Neural cell (in vitro differentiated cells): ENCODE data around the gene EMC8. TPM values are rescaled to one million over a fixed set of nuclear protein-coding genes. Genes with fewer than 3 reads are reported as not detected.

Experiments
- H2AFZ ChIP-seq: fragments of 200-600, 300-800 bp; sonication (generic), shearing (Covaris generic); 2 replicates; pipeline ENCODE4 v1.6.0; 2014; ENCODE audit warnings: low read depth, mild to moderate bottlenecking, antibody characterized with exemption, low read length, moderate library complexity
- H3F3A ChIP-seq: fragments of 200-600 bp; shearing (Covaris generic); 2 replicates; pipeline ENCODE4 v1.6.1; 2016; ENCODE audit warnings: mild to moderate bottlenecking, moderate library complexity, mixed read lengths, antibody characterized with exemption, low read length; ENCODE audit not compliant: insufficient read depth, poor library complexity, severe bottlenecking
- H3K27ac ChIP-seq: fragments of 200-600, 300-800 bp; sonication (generic), shearing (Covaris generic); 2 replicates; pipeline ENCODE4 v1.5.1; 2014; ENCODE audit warnings: mild to moderate bottlenecking, low read length, moderate library complexity
- H3K27me3 ChIP-seq: fragments of 300-800, 200-600 bp; sonication (generic), shearing (Covaris generic); 2 replicates; pipeline ENCODE4 v1.6.0; 2014; ENCODE audit warnings: mild to moderate bottlenecking, low read depth, low read length, moderate library complexity; ENCODE audit not compliant: insufficient read depth
- H3K36me3 ChIP-seq: fragments of 300-800, 200-600 bp; sonication (generic), shearing (Covaris generic); 2 replicates; pipeline ENCODE4 v1.5.1; 2014; ENCODE audit warnings: mild to moderate bottlenecking, antibody characterized with exemption, low read length, moderate library complexity; ENCODE audit not compliant: insufficient read depth
- H3K4me2 ChIP-seq: fragments of 300-800, 200-600 bp; sonication (generic), shearing (Covaris generic); 2 replicates; pipeline ENCODE4 v1.6.0; 2014; ENCODE audit warnings: mild to moderate bottlenecking, low read length
- H3K4me3 ChIP-seq: fragments of 300-800, 200-600 bp; sonication (generic), shearing (Covaris generic); 2 replicates; pipeline ENCODE4 v1.5.1; 2014; ENCODE audit warnings: mild to moderate bottlenecking, low read length, moderate library complexity
- H3K79me2 ChIP-seq: fragments of 200-600 bp; shearing (Covaris generic); replicated peaks from 2 replicates; pipeline ENCODE4 v1.6.0; 2014; ENCODE audit warnings: mild to moderate bottlenecking, low read length, moderate library complexity; ENCODE audit not compliant: insufficient read depth
- H3K9ac ChIP-seq: fragments of 300-800, 200-600 bp; sonication (generic), shearing (Covaris generic); 2 replicates; pipeline ENCODE4 v1.6.1; 2016; ENCODE audit warnings: mild to moderate bottlenecking, low read length, mixed read lengths
- H3K9me2 ChIP-seq: fragments of 200-600 bp; shearing (Covaris generic); 2 replicates; pipeline ENCODE4 v1.6.1; 2016; ENCODE audit warnings: mild to moderate bottlenecking, low read length, mixed read lengths; ENCODE audit not compliant: insufficient read depth
- H3K9me3 ChIP-seq: fragments of 200-600, 300-800 bp; sonication (generic), shearing (Covaris generic); 2 replicates; pipeline ENCODE4 v1.6.1; 2016; ENCODE audit warnings: mild to moderate bottlenecking, mixed run types, low read length, moderate library complexity, mixed read lengths
- H4K20me1 ChIP-seq: fragments of 200-600 bp; shearing (Covaris generic); 2 replicates; pipeline ENCODE4 v1.6.1; 2016; ENCODE audit warnings: mild to moderate bottlenecking, mixed run types; ENCODE audit not compliant: insufficient read depth
- EP300 ChIP-seq: fragments of 450-650 bp; conservative IDR thresholded peaks from 2 replicates; pipeline ENCODE4 v1.6.1; 2014; ENCODE audit warnings: antibody characterized with exemption, mild to moderate bottlenecking, moderate library complexity; ENCODE audit not compliant: poor library complexity, severe bottlenecking
- MXI1 ChIP-seq: fragments of 450-650 bp; conservative IDR thresholded peaks from 2 replicates; pipeline ENCODE4 v1.6.1; 2014; ENCODE audit warnings: antibody characterized with exemption, mild to moderate bottlenecking; ENCODE audit not compliant: poor library complexity, severe bottlenecking
- POLR2AphosphoS5 ChIP-seq: IDR thresholded peaks from 2 replicates; pipeline ENCODE4 v1.6.1; 2012
- RAD21 ChIP-seq: fragments of 450-650 bp; conservative IDR thresholded peaks from 2 replicates; pipeline ENCODE4 v1.6.1; 2014; ENCODE audit warnings: antibody characterized with exemption, mild to moderate bottlenecking, moderate library complexity
- SMC3 ChIP-seq: fragments of 450-650 bp; conservative IDR thresholded peaks from 2 replicates; pipeline ENCODE4 v1.6.1; 2014; ENCODE audit warnings: antibody characterized with exemption, mild to moderate bottlenecking, moderate library complexity; ENCODE audit not compliant: poor library complexity
- TAF1 ChIP-seq: IDR thresholded peaks from 2 replicates; pipeline ENCODE4 v1.6.1; 2012; ENCODE audit warnings: low read depth
- polyA plus RNA-seq: library from polyadenylated mRNA; depleted of rRNA; stranded (reverse); fragments of >200 nt; gene quantifications from 2 replicates; pipeline ENCODE4 v1.2.3, GENCODE V29; 2014
- TF ChIP-seq, protein P1 (sequence below): IDR thresholded peaks from 2 replicates; pipeline ENCODE4 v1.6.1; 2012; ENCODE audit warnings: borderline replicate concordance
- TF ChIP-seq, protein P2 (sequence below): fragments of 450-650 bp; IDR thresholded peaks from 2 replicates; pipeline ENCODE4 v1.5.1; 2014; ENCODE audit warnings: antibody characterized with exemption, mild to moderate bottlenecking, moderate library complexity; ENCODE audit not compliant: poor library complexity, severe bottlenecking

Gene EMC8
- polyA plus RNA-seq, 1 donor from 2014 or later, result 38.9 TPM

GRCh38 chr16:85835227-85835751, 35.9 kb upstream of the EMC8 start:
- H3K36me3 ChIP-seq, result no peaks in the 10 kb centered on the region

GRCh38 chr16:85834741-85835140, 35.4 kb upstream of the EMC8 start:
- Histone ChIP-seq H3F3A (no peaks in the 10 kb centered on the region), H3K9me3 (no peaks in the 10 kb centered on the region), H3K9ac (no peak overlapping the region), H3K27ac (no peak overlapping the region), H3K4me3 (no peak overlapping the region), H3K79me2 (no peaks in the 10 kb centered on the region), H2AFZ (no peak overlapping the region), H3K27me3 (no peaks in the 10 kb centered on the region), H3K4me2 (no peak overlapping the region), H4K20me1 (no peaks in the 10 kb centered on the region), H3K36me3 (no peaks in the 10 kb centered on the region), H3K9me2 (no peaks in the 10 kb centered on the region)
- TF ChIP-seq, protein P1, sequence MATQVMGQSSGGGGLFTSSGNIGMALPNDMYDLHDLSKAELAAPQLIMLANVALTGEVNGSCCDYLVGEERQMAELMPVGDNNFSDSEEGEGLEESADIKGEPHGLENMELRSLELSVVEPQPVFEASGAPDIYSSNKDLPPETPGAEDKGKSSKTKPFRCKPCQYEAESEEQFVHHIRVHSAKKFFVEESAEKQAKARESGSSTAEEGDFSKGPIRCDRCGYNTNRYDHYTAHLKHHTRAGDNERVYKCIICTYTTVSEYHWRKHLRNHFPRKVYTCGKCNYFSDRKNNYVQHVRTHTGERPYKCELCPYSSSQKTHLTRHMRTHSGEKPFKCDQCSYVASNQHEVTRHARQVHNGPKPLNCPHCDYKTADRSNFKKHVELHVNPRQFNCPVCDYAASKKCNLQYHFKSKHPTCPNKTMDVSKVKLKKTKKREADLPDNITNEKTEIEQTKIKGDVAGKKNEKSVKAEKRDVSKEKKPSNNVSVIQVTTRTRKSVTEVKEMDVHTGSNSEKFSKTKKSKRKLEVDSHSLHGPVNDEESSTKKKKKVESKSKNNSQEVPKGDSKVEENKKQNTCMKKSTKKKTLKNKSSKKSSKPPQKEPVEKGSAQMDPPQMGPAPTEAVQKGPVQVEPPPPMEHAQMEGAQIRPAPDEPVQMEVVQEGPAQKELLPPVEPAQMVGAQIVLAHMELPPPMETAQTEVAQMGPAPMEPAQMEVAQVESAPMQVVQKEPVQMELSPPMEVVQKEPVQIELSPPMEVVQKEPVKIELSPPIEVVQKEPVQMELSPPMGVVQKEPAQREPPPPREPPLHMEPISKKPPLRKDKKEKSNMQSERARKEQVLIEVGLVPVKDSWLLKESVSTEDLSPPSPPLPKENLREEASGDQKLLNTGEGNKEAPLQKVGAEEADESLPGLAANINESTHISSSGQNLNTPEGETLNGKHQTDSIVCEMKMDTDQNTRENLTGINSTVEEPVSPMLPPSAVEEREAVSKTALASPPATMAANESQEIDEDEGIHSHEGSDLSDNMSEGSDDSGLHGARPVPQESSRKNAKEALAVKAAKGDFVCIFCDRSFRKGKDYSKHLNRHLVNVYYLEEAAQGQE, result no peak
- TF ChIP-seq TAF1 (no peak), SMC3 (no peak), RAD21 (no peak), EP300 (no peak), POLR2AphosphoS5 (no peak)
- TF ChIP-seq, protein P2, sequence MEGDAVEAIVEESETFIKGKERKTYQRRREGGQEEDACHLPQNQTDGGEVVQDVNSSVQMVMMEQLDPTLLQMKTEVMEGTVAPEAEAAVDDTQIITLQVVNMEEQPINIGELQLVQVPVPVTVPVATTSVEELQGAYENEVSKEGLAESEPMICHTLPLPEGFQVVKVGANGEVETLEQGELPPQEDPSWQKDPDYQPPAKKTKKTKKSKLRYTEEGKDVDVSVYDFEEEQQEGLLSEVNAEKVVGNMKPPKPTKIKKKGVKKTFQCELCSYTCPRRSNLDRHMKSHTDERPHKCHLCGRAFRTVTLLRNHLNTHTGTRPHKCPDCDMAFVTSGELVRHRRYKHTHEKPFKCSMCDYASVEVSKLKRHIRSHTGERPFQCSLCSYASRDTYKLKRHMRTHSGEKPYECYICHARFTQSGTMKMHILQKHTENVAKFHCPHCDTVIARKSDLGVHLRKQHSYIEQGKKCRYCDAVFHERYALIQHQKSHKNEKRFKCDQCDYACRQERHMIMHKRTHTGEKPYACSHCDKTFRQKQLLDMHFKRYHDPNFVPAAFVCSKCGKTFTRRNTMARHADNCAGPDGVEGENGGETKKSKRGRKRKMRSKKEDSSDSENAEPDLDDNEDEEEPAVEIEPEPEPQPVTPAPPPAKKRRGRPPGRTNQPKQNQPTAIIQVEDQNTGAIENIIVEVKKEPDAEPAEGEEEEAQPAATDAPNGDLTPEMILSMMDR, result no peak

More at GRCh38 chr16:85835227-85835751, 35.9 kb upstream of the EMC8 start:
- no peak overlapping the region for H3K4me2 ChIP-seq
- no peaks in the 10 kb centered on the region for H4K20me1 ChIP-seq
- H3K9ac ChIP-seq, result no peak overlapping the region
- no peaks in the 10 kb centered on the region for H3K9me3 ChIP-seq
- no peak overlapping the region for H3K4me3 ChIP-seq
- no peaks in the 10 kb centered on the region for H3K79me2 ChIP-seq
- H3K9me2 ChIP-seq, result no peaks in the 10 kb centered on the region
- TF ChIP-seq TAF1 (no peak), RAD21 (no peak), MXI1 (no peak), EP300 (no peak)
- no peaks in the 10 kb centered on the region for H3K27me3 ChIP-seq
- no peak overlapping the region for H2AFZ ChIP-seq
- H3F3A ChIP-seq, result no peaks in the 10 kb centered on the region
- H3K27ac ChIP-seq, result no peak overlapping the region
